ENCODE data around the gene CTNND2.
"Not testable (repeated sequence)": the region's sequence is repeated elsewhere in the genome, so short reads cannot be mapped to it uniquely, and the experiment has no call there.

The CTNND2 gene

DNA sequence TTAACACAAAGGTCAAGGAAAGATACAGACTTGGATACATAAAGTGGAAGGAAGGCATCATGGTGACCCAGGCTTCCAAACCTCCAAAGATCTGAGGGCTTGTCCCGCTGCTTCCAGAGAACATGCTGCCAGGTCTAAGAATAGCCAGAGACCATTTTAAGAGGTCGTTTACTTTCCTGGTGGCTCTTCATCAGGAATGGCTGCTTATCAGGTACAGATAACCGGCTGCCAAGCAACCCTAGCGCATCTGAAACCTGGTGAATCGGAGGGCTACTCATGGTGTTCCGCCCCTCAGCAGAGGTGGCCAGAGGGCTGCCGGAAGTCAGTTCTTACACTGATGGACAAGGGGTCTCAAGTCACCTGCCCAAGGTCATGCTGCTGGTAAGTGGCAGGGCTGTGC, 892.0 kb downstream of the CTNND2 start:
- Histone ChIP-seq H3K27ac (no peak overlapping the region), H3K27me3 (ENCODE audit: insufficient read depth, low read depth, severe bottlenecking) (no peaks in the 10 kb centered on the region), H3K36me3 (no peaks in the 10 kb centered on the region; the same call in 1 of the 2 replicates), H3K4me3 (ENCODE audit: low read depth, low read length) (no peak overlapping the region), H3K9me3 (ENCODE audit: severe bottlenecking) (no peaks in the 10 kb centered on the region)
- no peak for DNase-seq
- TF ChIP-seq, protein P1, sequence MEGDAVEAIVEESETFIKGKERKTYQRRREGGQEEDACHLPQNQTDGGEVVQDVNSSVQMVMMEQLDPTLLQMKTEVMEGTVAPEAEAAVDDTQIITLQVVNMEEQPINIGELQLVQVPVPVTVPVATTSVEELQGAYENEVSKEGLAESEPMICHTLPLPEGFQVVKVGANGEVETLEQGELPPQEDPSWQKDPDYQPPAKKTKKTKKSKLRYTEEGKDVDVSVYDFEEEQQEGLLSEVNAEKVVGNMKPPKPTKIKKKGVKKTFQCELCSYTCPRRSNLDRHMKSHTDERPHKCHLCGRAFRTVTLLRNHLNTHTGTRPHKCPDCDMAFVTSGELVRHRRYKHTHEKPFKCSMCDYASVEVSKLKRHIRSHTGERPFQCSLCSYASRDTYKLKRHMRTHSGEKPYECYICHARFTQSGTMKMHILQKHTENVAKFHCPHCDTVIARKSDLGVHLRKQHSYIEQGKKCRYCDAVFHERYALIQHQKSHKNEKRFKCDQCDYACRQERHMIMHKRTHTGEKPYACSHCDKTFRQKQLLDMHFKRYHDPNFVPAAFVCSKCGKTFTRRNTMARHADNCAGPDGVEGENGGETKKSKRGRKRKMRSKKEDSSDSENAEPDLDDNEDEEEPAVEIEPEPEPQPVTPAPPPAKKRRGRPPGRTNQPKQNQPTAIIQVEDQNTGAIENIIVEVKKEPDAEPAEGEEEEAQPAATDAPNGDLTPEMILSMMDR (IDR thresholded peaks at IDR 0.05; ENCODE audit: low read depth, low read length): no peak

DNA sequence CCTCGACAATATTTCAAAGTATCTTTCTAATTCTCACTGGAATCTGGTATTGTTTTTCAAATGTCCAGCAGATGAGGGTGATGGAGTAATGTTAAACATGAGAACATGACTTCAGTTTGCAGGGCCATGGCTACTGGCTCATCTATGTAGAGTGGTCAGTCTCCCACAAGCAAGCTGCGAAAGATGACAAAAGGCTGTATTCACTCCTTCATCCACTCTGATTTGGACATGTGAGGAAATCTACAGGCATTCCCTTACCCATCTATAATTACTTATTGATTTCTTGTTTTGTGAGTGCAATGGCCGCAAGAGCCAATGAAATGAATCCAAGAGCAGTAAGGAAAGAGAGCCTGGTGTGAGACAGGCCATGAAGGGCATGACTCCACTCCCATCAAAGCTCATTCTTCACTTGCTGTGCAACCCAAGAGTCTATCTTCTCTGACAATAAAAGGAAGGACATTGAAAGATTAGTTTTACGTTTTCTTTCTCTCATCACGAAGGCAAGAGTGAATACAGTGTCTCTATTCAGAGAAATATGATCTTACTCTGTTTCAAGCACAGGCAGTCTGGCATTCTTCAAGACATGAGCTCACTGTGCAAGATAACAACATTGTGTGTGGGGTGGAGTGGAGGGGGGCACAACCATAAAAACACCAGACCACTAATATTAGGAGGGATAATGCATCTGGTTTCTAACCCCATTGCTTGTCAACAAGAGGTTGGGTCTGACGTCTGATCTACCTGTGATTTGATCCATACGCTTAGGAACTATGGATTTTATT, 893.6 kb downstream of the CTNND2 start:
- TF ChIP-seq, protein P1 (IDR thresholded peaks at IDR 0.05; ENCODE audit: low read depth, low read length): no peak
- Histone ChIP-seq H3K36me3 (no peaks in the 10 kb centered on the region; the same call in 1 of the 2 replicates), H3K9me3 (ENCODE audit: severe bottlenecking) (no peaks in the 10 kb centered on the region), H3K27ac (no peak overlapping the region), H3K4me3 (ENCODE audit: low read depth, low read length) (no peak overlapping the region), H3K27me3 (ENCODE audit: insufficient read depth, low read depth, severe bottlenecking) (no peaks in the 10 kb centered on the region)
- DNase-seq: no peak

DNA sequence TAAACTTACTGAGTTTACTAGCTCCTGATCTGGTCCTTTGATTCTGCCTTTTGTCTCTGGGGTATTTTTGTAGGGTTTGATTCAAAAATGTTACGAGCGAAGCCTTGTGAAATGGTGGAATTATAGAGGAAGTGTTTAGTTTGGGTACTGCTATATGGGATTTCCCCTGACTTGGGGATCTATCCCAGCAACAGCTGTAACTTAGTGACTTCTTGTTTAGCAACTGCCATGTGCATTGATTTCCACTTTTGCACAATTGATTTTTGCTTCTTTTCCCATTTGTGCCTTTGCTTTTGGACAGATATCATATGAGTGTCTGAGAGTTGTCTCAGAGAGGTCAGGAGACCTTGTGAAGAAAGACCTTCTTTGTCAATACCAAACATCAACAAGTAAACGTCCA, 894.7 kb downstream of the CTNND2 start:
- DNase-seq: no peak
- no peak overlapping the region for H3K27ac ChIP-seq
- no peak overlapping the region for H3K4me3 ChIP-seq (ENCODE audit: low read depth, low read length)

DNA sequence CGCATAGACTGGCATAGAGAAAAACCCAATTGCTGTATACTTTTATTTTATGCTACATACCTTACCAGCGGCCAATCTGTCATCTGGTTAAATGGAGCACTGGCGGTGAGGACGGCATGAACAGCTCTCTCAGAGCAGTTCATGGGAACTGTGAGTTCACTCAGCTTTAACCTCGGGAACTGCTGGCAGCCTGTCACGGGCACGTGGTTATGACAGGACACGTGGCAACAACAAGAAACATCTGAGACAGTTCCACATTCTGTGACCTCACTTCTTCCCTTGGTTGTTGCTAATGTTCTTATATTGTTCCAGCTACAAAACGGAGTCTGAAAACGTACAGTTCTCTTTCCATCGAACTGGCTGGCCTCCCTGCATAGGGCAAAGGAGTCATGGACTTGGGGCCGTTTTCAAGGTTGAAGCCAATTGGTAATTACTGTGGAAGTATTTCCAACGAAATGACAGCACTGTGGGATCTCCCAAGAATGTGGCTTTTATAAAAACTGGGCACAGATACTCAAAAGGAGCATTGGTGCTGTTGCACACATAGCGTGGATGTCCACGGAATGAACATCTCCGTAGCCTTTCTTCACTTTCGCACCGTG, 896.9 kb downstream of the CTNND2 start:
- no peaks in the 10 kb centered on the region; the same call in 1 of the 2 replicates for H3K36me3 ChIP-seq
- TF ChIP-seq, protein P1 (IDR thresholded peaks at IDR 0.05; ENCODE audit: low read depth, low read length): no peak
- no peak for DNase-seq
- no peaks in the 10 kb centered on the region for H3K27me3 ChIP-seq (ENCODE audit: insufficient read depth, low read depth, severe bottlenecking)
- no peak overlapping the region for H3K27ac ChIP-seq
- no peak overlapping the region for H3K4me3 ChIP-seq (ENCODE audit: low read depth, low read length)
- no peaks in the 10 kb centered on the region for H3K9me3 ChIP-seq (ENCODE audit: severe bottlenecking)

More for the DNA sequence above, 894.7 kb downstream of the CTNND2 start:
- Histone ChIP-seq H3K9me3 (ENCODE audit: severe bottlenecking) (no peaks in the 10 kb centered on the region), H3K36me3 (no peaks in the 10 kb centered on the region; the same call in 1 of the 2 replicates), H3K27me3 (ENCODE audit: insufficient read depth, low read depth, severe bottlenecking) (no peaks in the 10 kb centered on the region)
- TF ChIP-seq, protein P1 (IDR thresholded peaks at IDR 0.05; ENCODE audit: low read depth, low read length): no peak

DNA sequence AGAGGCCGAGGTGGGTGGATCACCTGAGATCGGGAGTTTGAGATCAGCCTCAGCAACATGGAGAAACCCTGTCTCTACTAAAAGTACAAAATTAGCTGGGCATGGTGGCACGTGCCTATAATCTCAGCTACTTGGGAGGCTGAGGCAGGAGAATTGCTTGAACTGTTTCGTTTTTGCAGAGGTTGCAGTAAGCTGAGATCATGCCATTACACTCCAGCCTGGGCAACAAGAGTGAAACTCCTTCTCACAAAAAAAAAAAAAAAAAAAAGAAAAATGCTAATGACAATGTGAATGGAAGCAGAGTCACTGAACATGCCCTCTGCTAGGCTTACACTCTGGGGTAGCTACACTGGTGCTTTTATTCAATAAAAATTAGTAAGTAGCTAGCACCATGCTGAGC, 899.7 kb downstream of the CTNND2 start:
- H3K4me3 ChIP-seq (ENCODE audit: low read depth, low read length); H3K9me3 ChIP-seq (ENCODE audit: severe bottlenecking); H3K36me3 ChIP-seq; H3K27me3 ChIP-seq (ENCODE audit: insufficient read depth, low read depth, severe bottlenecking); H3K27ac ChIP-seq; DNase-seq: not testable (repeated sequence)

DNA sequence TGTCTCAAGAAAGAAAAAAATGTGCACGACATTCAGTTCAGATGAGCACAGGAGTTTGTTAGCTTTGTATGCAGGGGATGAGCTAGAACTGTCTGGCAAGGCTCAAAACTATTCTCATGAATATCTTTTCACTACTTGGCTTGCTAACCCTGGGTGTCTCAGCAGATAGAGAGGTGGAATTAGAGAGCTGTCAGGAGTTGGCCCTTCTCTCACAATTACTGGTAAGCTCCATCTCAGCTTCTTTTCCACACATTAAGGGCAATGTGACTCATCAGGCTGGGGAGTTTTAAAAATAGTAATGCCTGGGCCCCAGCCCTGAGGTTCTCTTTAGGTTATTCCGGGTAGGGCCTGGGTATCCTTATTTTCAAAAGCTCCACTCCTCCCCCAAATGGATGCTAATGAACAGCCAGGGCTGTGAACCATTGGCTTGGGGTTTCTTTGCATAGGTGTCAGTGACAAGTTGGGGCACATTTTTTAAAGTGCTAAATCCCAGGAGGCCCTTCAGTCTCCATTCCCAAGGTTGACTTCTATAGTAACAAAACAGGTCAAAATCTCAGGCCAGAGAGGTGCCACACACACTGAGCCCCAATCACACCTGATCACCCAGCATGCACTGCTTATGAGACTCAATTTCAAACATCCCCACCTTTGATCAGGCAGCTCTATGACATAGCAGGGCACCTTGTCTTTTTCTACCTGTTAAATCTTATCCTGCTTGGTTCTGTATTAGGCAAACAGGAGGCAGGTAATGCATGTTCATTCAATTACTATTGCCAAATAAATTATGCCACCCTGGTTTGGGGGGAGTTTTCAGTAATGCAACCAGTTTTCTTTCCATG, 903.5 kb downstream of the CTNND2 start:
- H3K27ac ChIP-seq: no peak overlapping the region
- H3K27me3 ChIP-seq (ENCODE audit: insufficient read depth, low read depth, severe bottlenecking): no peaks in the 10 kb centered on the region
- H3K9me3 ChIP-seq (ENCODE audit: severe bottlenecking): no peaks in the 10 kb centered on the region
- no peaks in the 10 kb centered on the region for H3K36me3 ChIP-seq
- DNase-seq: no peak
- TF ChIP-seq, protein P1 (IDR thresholded peaks at IDR 0.05; ENCODE audit: low read depth, low read length): no peak
- no peak overlapping the region for H3K4me3 ChIP-seq (ENCODE audit: low read depth, low read length)
